GM12878 (cell line): Measurements from ENCODE around the gene MKNK1.

Experiments
- BRCA1 ChIP-seq: IDR thresholded peaks from 2 replicates; pipeline ENCODE4 v1.6.1; 2011; ENCODE audit warnings: low read depth, low read length, improper control_type of control experiment
- CREM ChIP-seq: IDR thresholded peaks from 2 replicates; pipeline ENCODE4 v1.6.1; 2014; ENCODE audit warnings: antibody characterized with exemption, low read depth
- EZH2 ChIP-seq: IDR thresholded peaks from 2 replicates; pipeline ENCODE4 v1.6.1; 2012; ENCODE audit warnings: low read depth, mild to moderate bottlenecking, control low read depth, inconsistent platforms, low read length, borderline replicate concordance; ENCODE audit not compliant: control insufficient read depth
- GABPA ChIP-seq: IDR thresholded peaks from 2 replicates; pipeline ENCODE4 v1.6.1; 2014; ENCODE audit warnings: antibody characterized with exemption, low read depth, mild to moderate bottlenecking, inconsistent platforms
- IKZF1 ChIP-seq: fragments of 450-650 bp; conservative IDR thresholded peaks from 2 replicates; pipeline ENCODE4 v1.6.1; 2017; ENCODE audit warnings: antibody characterized with exemption, mild to moderate bottlenecking
- JUNB ChIP-seq: IDR thresholded peaks from 2 replicates; pipeline ENCODE4 v1.6.1; 2016; ENCODE audit warnings: antibody characterized with exemption, mild to moderate bottlenecking
- NBN ChIP-seq: fragments of 450-650 bp; IDR thresholded peaks from 2 replicates; pipeline ENCODE4 v1.6.1; 2016
- NFXL1 ChIP-seq: fragments of 450-650 bp; IDR thresholded peaks from 2 replicates; pipeline ENCODE4 v1.6.1; 2017; ENCODE audit warnings: antibody characterized with exemption, mild to moderate bottlenecking, borderline replicate concordance
- RFX5 ChIP-seq: IDR thresholded peaks from 2 replicates; pipeline ENCODE4 v1.6.1; 2011; ENCODE audit warnings: low read depth, low read length, improper control_type of control experiment
- ZZZ3 ChIP-seq: IDR thresholded peaks from 2 replicates; pipeline ENCODE4 v1.6.1; 2011; ENCODE audit warnings: low read depth; ENCODE audit not compliant: control insufficient read depth, insufficient read length
- TF ChIP-seq, protein P1 (sequence below), 3 experiments: IDR thresholded peaks in 2 of 3; conservative IDR thresholded peaks in 1 of 3; 2 replicates each; pipeline ENCODE4 v1.5.1; 2011; ENCODE audit warnings: low read depth in 3 of 3, low read length in 3 of 3, mild to moderate bottlenecking in 3 of 3, control low read depth in 2 of 3, moderate library complexity in 2 of 3, inconsistent platforms in 1 of 3, mixed read lengths in 1 of 3; ENCODE audit not compliant: control insufficient read depth in 2 of 3, insufficient read depth in 1 of 3; ENCODE audit errors: extremely low read depth in 1 of 3
- TF ChIP-seq, protein P2 (sequence below): IDR thresholded peaks from 2 replicates; pipeline ENCODE4 v1.6.1; 2012; ENCODE audit warnings: low read depth, low read length, improper control_type of control experiment
- TF ChIP-seq, protein P3 (sequence below): IDR thresholded peaks from 2 replicates; pipeline ENCODE4 v1.6.1; 2012; ENCODE audit warnings: low read length, inconsistent platforms

DNA sequence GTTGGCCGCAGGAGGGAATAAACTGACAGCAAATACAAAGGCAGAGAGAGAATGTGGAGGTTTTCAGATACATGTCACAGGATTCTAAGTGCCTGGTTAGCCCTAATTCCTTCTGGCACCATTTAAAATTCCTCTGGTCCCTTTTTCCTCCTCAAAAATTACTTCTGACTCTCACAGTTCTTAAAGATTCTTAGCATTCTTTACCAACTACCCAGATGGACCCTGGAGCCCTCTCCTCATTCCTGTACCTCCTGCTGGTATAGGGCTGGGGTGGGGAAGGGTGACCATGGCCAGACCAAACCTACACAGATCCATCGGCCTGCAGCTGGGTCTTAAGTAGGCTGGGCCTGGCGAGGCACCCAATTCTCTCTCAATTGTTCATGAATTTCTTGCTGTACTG lies 7.2 kb downstream of the MKNK1 start:
- TF ChIP-seq NFXL1 (no peak), CREM (no peak), GABPA (no peak), IKZF1 (no peak), ZZZ3 (no peak), BRCA1 (no peak), JUNB (no peak), NBN (no peak), RFX5 (no peak), EZH2 (no peak)
- TF ChIP-seq, protein P1, sequence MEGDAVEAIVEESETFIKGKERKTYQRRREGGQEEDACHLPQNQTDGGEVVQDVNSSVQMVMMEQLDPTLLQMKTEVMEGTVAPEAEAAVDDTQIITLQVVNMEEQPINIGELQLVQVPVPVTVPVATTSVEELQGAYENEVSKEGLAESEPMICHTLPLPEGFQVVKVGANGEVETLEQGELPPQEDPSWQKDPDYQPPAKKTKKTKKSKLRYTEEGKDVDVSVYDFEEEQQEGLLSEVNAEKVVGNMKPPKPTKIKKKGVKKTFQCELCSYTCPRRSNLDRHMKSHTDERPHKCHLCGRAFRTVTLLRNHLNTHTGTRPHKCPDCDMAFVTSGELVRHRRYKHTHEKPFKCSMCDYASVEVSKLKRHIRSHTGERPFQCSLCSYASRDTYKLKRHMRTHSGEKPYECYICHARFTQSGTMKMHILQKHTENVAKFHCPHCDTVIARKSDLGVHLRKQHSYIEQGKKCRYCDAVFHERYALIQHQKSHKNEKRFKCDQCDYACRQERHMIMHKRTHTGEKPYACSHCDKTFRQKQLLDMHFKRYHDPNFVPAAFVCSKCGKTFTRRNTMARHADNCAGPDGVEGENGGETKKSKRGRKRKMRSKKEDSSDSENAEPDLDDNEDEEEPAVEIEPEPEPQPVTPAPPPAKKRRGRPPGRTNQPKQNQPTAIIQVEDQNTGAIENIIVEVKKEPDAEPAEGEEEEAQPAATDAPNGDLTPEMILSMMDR (IDR thresholded peaks at IDR 0.05 in 2 of 3, conservative IDR thresholded peaks at IDR 0.05 in 1 of 3; ENCODE audit: control insufficient read depth in 2 of 3, extremely low read depth in 1 of 3, insufficient read depth in 1 of 3, low read depth in 3 of 3, low read length in 3 of 3): no peak
- TF ChIP-seq, protein P2, sequence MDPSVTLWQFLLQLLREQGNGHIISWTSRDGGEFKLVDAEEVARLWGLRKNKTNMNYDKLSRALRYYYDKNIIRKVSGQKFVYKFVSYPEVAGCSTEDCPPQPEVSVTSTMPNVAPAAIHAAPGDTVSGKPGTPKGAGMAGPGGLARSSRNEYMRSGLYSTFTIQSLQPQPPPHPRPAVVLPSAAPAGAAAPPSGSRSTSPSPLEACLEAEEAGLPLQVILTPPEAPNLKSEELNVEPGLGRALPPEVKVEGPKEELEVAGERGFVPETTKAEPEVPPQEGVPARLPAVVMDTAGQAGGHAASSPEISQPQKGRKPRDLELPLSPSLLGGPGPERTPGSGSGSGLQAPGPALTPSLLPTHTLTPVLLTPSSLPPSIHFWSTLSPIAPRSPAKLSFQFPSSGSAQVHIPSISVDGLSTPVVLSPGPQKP: no peak
- TF ChIP-seq, protein P3, sequence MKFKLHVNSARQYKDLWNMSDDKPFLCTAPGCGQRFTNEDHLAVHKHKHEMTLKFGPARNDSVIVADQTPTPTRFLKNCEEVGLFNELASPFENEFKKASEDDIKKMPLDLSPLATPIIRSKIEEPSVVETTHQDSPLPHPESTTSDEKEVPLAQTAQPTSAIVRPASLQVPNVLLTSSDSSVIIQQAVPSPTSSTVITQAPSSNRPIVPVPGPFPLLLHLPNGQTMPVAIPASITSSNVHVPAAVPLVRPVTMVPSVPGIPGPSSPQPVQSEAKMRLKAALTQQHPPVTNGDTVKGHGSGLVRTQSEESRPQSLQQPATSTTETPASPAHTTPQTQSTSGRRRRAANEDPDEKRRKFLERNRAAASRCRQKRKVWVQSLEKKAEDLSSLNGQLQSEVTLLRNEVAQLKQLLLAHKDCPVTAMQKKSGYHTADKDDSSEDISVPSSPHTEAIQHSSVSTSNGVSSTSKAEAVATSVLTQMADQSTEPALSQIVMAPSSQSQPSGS: no peak
